ENCODE results near the gene AP5M1.
"Not testable (repeated sequence)": the region's sequence is repeated elsewhere in the genome, so short reads cannot be mapped to it uniquely, and the experiment has no call there.

AP5M1 gene

DNA sequence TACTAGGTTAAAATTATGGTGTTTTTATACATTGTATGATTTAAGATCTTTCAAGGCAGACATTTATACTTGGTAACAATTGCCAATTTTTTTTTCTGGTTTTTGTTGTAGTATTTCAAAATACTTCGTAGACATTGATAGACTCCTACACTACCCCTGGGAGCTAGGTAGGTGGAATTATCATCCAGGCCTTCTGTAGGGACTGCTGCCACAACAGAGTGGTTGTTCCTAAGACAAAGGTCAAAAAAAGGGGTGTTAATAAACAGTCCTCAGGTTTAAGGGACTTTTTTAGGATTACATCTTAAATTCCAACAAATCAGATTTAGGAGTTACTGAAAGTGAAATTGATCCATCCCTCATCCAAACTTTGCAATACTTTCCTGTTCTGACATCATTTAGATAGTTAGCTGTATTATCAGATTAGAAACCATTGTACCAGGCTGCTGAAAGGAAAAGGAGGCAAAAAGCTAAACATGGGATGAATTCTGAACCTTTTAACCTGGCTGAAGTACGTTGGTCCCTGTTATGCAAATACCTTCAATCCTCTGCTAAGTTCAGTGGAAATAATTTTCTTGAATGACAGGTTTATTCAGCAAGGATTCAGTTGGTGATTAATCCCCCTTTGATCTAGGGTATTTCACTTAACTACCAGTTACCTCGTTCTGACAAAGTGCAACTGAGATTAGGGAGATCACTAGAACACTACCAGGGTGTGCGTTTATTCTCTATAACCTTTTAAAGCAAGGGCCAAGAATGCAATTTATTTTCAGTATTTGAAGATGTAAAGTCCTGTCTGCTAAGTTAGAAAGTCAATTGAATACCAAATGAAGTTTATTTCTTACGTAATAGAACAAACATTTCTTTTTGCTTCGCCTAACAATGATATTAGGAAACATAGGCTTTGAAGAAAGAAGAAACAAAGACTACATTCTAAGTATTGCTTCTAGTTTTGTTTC lies 23.2 kb downstream of the AP5M1 start:
- FAIRE-seq: peak; percentile 94

DNA sequence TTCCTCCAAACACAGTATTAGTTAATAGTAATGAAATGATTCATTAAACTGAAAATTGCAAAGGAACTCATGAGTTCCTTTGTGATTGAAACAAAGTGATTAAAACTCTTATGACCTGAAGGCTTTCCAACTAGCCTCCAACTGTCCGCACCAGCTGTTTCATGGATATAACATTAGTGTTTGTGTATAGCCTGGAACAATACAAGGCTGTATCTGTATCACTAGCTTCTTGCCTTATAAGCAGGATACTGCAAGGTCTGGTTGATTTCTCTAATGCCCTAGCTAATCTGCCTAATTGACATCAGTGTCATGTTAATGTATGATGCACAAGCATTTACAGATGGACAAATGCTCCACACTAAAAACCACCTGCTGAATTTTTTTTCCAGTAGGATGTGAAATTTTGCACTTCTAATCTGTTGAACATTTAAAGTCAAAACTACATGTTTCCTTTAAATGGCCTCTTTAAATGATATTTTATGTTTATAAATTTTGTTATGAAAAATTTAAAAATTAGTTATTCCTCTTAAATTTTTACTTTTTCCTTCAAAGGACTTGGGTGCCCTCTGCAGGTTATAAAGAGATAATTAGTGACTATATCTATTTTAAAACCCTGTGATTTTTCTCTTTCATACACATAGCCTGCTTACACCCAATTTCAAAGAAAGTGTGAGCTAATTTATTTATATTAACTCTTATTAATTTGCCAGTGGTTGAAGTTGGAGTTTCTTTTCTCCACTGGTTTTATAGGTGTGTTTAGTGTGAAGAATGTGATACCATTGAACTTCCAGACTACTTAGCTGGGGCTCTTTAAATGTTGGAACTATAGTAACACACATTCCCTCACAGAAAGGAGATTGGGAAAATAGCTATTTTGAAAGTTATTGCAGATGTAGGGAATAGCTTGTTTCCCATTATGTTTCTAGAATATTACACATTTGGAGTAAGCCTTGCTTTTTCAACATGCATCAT lies 25.4 kb downstream of the AP5M1 start:
- FAIRE-seq: peak; percentile 98

DNA sequence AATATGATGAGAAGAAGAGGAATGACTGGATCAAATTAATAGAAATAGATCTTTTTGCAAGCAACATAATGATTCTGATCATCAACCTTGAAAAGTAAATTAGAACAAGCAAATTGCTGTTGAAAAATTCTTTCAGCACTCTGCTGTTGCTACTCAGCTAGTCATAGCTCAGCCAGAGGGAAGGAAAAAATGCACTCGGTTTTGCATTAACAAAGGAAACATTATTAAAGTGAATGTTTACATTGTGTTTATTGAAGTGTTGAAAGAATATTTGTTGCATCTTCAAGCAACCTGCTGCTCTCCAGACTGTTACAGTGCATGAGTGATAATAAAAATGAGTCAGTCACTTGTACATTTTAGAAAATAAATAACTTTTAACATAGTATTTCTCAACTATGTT lies 26.5 kb downstream of the AP5M1 start:
- FAIRE-seq: no peak

DNA sequence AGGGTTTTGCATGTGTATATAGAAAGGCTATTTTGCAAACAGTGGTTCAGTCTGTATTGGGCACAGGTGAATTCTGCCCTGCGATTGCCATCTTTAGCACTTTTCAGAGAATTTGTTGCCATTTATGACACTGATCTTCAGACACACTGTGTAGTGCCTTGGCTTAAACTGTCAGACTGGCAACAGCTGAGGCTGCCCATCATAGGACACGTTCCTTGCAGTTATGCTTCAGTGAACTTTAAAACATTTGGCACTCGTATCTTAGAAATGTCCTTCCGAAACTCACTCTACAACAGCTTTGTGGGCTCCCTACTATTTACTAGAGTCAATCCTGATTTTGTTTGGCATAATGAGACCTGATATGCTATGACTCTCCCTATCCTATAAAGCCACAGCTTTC lies 29.1 kb downstream of the AP5M1 start:
- FAIRE-seq: no peak

DNA sequence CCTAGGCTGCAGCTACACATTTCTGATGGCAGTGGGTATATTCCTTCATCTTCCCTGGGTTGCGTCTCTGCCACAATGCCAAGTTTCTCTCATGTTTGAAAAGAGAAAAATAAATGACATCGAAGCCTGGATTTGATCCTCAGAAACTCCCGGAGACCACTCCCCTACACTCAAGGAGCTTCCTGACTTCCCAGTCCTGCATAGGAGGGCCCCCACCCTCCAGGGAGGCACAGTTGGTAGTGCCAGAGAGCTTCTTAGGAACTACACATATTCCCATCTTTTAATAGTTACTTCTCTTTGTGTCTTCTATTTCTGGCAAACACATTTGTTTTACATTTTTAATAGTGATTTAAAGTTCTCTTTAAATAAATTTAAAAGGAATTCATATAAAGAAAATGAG lies 30.7 kb downstream of the AP5M1 start:
- FAIRE-seq: no peak

DNA sequence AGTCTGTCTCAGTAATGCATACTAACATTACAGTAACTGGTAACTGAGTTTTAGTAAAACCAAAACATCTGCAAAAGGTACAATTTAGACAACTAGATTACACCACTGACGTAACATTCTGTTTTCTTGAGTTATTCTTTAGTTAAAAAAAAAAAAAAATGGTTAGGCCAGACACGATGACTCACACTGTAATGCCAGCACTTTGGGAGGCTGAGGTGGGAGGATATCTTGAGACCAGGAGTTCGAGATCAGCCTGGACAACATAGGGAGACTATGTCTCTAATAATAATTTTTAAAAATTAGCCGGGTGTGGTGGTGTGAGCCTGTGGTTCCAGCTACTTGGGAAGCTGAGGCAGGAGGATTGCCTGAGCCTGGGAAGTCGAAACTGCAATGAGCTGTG lies 34.1 kb downstream of the AP5M1 start:
- no peak for FAIRE-seq

DNA sequence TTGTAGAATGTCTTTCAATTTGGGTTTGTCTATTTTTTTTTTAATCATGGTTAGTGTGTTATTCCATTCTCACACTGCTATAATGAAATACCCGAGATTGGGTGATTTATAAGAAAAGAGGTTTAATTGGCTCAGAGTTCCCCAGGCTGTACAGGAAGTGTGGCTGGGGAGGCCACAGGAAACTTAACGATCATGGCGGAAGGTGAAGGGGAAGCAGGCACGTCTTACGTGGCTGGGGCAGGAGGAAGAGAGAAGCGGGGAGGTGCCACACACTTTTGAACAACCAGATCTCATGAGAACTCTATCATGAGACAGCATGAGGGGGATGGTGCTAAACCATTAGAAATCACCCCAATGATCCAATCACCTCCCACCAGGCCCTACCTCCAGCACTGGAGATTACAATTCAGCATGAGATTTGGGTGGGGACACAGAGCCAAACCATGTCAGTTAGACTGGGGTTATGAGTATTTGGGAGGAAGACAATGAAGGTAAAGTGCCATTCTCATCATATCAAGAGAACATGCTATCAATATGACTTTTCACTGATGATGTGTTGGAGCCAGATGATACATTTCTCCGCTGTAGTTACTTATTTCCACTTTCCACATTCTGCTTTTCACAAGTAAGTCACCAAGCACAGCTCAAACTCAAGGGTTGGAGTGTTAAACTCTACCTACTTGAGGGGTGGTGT lies 45.8 kb downstream of the AP5M1 start:
- no peak for FAIRE-seq

DNA sequence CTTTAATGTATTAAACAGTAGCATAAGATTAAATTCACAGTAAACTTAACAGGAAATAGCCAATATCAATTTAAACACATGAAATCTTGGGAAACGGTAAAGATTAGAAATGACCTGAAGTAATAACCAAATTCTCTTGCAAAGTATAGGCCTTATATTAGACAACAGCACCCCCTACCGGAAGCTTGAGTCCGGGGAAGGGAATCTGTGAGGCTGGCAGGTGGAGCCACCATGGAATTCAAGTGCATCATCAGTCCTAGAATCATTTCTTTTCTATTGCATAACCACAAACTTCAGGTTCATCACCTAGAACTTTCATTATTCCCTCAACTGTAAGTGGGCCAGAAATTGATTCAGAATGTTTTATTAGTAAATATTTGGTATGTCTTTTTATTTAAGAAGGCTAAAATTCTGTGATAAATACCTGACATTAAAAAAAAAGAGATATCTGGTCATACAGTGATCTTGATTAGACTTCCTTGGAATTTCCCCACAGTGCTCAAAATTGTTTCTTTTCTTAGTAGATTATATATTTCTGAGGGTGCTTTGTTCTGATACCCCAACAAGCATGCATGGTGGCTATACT lies 48.6 kb downstream of the AP5M1 start:
- FAIRE-seq: peak; percentile 96

DNA sequence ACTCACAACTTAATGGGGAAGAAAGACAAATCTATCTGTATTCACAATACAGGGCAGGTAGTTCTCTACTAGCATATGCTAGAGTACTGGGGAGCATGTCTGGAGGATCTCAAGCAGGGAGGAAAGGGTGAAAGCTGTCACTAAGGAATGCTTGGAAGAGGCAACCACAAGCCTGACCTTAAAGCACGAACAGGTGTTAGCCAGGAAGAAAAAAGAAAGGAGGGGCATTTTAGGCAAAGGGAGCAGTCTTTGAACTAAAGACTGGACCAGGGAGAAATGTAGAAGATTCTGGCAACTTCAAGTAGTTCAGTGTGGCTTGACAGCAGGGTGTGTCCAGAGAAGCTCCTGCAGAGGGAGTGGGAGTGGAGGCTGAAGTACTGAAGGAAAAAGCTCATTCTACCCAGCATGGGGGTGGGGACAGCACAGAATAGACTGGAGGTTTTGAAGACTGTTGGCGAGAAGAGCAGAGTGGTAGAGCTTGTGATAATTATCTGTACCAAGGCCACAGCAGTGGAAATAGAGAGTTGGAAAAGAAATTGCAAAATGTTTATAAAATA lies 50.9 kb downstream of the AP5M1 start:
- FAIRE-seq: no peak

DNA sequence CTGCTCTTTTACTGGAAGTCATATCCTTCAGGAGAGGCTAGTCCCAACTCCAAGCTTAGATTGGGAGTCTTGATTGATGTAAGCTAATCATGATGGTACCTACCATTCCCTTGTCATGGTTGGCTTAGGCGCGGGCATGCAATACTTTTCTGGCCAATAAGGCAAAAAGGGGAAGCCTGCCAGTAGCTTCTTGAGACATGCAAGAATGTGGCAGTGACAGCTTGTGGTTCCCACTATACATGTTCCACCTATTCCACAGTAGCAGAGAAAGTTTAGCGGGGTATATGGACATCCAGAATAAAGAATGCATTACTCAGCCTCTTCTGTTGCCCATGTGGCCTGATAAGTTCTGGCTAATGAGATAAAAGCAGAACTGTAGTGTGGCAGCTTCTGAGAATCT lies 55.0 kb downstream of the AP5M1 start:
- FAIRE-seq: no peak

DNA sequence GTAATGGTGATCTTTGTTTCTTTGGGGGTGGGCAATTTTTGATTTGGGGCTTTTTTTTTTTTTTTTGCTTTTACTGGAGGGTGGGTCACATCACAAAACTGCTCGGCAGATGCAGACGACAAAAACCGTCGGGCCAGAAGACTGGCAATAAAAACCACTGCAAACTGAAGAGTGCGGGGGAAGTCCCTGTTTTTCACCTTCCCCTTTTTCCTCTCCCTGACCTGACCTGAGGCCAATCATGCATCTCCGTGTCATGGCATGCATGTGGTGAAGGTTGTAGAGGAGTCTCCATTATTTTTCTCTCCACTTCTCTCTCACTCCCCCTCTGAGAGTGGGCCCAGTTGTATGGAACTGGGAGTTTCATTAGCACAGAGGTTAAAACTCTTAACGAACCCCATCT lies 57.5 kb downstream of the AP5M1 start:
- no peak for FAIRE-seq

DNA sequence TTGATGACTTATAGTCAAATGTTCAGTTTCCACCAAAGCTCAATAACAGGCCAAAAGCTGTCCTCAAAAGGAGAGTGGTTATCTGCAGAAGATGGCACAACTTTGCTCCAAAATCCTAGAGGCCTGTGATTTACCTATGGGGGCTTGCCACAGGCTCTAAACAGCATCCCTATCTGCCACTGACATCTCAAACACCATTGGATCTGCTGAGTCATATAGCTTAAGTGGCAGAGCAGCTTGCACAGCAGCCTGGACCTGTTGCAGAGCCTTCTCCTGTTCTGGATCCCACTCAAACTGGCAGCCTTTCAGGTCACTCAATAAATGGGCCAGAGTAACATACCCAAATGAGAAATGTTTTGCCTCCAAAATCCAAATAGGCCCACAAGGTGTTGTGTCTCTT lies 61.1 kb downstream of the AP5M1 start:
- no peak for FAIRE-seq

DNA sequence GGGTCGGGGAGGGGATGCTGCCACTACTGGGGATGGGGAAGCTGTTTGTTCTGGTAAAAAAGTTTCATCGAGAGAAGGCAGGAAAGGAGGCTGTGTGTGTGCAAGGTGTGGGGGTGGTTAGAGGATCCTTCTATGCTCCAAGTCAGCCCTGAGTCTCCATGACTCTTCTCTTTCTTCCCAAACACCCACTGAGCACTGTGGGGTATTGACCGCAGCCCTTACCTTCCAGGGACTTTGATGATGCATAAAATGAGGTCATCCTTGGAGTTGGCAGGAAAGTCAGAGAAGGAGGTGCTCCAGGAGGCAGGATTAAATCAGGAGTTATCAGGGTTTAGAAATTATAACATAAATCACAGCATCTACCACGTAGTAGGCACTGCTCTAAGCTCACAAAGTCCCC lies 63.7 kb downstream of the AP5M1 start:
- FAIRE-seq: not testable (repeated sequence)

DNA sequence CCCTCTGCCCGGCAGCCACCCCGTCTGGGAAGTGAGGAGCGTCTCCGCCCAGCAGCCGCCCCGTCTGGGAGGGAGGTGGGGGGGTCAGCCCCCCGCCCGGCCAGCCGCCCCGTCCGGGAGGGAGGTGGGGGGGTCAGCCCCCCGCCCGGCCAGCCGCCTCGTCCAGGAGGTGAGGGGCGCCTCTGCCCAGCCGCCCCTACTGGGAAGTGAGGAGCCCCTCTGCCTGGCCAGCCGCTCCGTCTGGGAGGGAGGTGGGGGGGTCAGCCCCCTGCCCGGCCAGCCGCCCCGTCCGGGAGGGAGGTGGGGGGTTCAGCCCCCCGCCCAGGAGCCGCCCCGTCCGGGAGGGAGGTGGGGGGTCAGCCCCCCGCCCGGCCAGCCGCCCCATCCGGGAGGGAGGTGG lies 65.0 kb downstream of the AP5M1 start:
- FAIRE-seq: not testable (repeated sequence)

DNA sequence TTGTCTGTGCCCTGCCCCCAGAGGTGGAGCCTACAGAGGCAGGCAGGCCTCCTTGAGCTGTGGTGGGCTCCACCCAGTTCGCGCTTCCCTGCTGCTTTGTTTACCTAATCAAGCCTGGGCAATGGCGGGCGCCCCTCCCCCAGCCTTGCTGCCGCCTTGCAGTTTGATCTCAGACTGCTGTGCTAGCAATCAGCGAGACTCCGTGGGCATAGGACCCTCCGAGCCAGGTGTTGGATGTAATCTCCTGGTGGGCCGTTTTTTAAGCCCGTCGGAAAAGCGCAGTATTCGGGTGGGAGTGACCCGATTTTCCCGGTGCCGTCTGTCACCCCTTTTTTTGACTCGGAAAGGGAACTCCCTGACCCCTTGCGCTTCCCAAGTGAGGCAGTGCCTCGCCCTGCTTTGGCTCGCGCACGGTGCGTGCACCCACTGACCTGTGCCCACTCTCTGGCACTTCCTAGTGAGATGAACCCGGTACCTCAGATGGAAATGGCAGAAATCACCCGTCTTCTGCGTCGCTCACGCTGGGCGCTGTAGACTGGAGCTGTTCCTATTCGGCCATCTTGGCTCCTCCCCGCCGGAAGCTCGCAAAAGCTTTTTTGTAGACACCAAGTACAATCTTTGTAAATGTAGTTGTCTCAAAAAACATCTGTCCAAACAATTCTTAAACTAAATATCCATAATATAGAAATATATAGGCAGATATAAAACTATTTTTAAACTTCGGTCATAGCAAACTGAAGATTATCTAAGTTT lies 75.0 kb downstream of the AP5M1 start:
- FAIRE-seq: not testable (repeated sequence)

DNA sequence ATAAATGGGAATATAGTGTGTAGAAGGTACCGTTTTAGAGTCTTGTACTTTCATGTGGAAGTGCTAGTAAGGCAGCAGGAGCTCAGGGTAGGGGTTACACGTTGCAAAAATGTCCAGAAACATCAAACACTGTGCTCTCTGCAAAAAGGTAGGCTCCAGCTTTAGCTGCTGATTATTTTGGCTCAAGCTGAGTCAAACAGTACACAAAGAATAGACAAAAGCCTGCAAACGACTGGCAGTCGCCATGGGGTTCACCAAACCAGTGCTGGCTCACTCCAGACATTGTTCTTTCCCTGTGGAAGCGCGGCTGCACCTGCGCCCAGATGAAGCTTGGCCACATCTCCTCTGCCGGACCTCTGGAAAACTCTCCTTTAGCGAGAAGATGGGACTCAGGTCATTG lies 76.3 kb downstream of the AP5M1 start:
- FAIRE-seq: no peak

DNA sequence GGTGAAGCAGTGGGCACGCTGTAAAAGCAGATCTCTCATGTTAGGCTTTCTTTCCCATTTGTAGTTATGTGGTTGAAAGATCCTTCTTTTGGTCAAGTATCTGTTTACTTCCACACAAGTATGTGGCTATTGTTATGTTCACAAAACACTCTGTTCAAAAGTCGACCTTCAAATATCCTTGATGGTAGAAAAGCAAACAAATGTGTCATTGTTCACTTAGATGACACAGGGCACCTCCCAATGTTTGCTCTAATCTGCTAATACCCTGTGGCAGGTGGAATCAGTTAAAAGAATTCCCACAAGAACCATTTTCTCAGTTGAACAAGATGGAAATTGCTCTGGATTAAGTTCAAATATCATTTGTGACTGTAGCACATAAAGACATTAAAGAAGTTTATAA lies 78.0 kb downstream of the AP5M1 start:
- no peak for FAIRE-seq

Measured in G401.6 (cell line).